NCI-H2196 treated with DMSO at 0.1 percent for 48 hours (cell line): ENCODE measurements around the gene COL27A1.
"Not testable (repeated sequence)": the region's sequence is repeated elsewhere in the genome, so short reads cannot be mapped to it uniquely, and the experiment has no call there.

ENCODE experiments used
- DNase-seq: peaks from one replicate; lab custom pipeline; 2025; ENCODE audit not compliant: unreplicated experiment; lab: John Stamatoyannopoulos, UW

The COL27A1 gene

DNA sequence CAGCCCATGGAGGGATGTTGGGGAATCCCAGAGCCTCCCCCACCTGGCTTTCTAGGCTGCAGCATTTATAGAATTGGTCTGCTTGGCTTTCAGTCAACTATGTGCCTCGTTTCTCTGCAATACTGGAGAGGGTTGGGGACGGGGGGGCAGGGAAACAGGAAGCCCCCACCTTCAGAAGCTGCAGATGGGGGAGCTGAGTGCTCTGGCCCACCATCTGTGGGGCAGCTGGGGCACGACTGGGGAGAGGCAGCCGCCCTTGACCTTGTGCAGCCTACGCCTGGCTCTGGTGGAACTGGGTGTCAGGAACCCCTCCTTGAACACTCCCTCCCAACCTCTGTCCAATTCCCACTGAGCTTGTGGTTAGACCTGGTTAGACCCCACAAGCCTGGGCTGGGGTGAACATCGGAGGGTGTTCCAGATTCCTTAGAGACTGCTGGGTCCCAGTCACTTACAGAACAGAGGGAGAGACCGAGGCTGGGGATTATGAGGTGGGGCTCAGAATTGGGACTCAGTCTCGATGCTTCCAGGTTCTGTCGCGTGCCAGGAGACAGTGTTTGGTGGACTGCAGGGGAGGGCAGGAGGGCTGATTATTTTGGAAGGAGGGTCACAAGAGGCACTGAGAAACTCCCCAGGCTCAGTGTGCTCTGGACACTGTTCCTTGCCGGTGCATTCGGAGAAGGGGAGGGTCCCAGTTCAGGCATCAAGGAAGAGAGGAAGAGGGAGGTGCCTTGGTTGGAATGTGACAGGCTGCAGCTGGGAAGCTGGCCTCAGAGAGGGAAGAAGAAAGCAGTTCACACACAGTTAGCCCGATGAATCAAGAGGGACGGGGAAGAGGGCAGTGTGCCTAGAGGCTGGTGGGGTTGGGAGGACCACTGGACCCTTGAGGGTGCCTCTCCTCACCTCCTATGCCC lies 25.6 kb downstream of the COL27A1 start:
- DNase-seq: no peak

DNA sequence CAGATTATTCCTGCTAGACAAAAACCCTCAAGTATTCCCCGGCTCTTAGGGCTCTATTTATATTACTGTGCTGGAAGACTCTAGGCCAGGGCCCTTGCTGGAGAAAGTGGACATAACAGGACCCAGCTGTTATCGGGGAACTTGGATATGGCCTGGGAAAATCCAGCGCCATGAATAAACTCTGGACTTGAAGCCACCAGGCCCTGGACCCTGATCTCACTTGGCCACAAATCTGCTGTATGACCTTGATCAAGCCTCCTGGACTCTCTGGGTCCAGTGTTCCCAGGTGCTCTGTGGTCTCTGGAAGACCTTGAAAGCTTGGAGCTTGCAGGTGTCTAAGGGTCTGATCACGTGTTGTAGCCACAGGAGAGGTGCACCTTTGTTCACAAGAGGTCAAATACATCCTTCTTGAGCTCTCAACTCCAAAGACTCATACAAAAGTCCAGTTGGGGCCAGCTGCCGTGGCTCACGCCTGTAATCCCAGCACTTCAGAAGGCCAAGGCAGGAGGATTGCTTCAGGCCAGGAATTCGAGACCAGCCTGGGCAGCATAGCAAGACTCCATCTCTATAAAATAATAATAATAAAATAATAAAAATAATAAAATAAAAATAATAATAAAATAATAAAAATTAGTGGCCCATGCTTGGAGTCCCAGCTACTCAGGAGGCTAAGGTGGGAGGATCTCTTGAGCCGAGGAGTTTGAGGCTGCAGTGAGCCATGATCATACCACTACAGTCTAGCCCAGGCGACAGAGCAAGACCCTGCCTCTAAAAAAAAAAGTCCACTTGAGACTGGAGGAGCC lies 26.5 kb downstream of the COL27A1 start:
- no peak for DNase-seq

DNA sequence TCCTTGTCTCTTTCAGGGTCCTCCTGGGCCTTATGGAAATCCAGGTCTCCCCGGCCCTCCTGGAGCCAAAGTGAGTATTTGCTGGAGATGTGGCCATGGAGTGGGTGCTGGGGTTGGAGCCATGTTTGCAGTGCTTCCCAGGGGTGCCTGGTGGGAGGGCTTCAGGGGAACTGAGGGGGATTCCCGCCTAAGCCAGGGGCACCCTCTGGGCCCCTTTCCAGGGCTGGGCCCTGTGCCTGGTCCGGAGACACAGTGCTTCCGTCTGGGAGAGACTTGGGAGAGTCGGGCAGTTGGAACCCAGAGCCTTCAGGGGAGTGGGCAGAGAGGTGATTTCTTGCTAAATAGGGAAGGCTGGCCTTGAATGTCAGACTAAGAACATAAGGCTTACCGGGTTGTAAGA lies 27.7 kb downstream of the COL27A1 start:
- no peak for DNase-seq

- DNase-seq: no peak
Measured at GRCh38 chr9:114184071-114184470, 28.7 kb downstream of the COL27A1 start.

DNA sequence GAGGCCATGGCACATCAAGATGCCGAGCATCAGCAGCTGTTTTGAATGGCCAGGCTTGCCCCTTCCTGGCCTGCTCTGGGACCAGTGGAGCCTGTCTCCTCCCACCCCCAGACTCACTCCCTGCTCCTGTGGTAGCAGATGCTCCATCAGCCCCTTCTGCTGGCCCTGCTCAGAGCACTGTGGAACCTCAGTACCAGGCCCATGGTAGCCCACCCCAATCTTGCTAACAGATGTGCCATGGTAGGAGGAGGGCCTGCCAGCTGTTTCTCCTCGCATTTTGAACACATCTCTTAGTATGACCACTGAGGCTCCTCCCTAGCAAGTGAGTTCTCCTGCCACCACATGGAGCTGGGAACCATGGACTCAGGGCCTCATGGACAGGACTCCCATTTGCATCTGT lies 29.5 kb downstream of the COL27A1 start:
- no peak for DNase-seq

DNA sequence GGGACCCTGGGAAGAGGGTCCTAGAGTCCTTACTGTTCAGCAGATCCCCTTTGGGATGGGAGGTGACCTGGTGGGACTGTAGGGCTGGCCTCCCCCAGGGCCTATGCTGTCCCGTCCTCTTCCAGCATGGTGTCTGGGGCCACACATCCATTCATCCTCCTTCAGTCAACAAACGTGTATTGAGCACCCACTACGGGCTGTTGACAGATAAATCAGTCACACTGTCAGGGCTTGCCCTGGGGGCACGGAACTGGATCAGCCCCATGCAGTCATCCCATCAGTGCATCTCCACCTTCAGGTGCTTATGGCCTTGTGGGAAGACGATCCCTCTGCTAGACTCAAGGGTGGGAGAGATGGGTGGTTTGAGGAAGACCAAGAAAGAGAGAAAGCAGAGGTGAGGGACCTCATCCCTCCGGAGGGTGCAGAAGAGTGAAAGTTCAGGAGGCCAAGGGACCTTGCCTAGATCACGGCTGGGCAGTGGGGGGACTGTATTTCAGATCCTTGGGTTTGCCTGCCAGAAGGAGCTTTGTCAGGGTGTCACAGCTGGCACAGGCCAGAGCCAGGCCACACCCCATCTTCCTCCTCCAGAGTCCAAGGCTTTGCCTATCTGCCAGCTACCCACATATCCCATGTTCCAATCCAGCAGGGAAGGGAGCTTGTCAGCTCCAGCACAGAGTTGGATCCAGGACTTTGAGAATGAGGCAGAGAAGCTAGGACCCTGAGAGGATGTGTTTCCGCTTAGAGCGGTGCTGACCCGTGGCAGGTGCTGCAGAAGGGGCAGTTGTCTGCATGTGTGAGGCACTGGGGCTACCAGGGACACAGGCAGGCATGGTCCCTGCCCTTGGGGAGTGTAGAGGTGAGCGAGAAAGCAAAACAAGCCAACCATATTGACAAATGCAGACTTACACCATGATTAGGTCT lies 30.5 kb downstream of the COL27A1 start:
- no peak for DNase-seq

DNA sequence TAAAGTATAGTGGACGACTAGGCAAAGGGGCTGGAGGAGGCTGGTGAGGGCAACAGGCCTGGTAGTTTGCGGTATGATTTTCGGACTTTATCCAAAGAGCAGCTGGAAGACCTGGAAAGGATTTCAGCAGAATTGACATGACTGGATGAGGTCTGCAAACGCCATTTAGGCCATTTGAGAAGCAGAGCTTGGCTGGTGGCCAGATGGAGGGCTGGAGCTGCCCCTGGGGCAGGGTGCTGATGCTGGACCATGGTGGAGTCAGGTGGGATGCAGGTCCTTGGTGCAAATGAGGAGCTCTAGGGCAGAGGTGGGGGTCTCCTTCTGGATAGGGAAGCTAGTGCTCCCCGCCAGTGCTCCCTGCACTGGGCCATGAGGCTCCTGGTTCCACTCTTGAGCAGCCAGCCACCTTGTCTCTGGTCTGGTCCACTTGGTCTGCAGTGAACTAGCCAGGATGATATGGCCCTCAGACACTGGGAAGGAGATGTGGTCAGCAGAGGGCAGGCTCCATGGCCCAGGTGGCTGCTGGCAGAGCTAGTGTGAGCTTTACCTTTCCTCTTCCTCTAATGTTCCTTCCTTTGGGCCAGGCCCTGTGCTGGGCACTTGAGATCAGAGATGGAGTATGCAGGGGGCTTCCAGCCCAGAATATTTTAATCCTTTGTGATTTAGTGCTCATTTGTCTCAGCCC lies 31.4 kb downstream of the COL27A1 start:
- DNase-seq: no peak

GRCh38 chr9:114187827-114188226 lies 32.5 kb downstream of the COL27A1 start:
- DNase-seq: no peak

DNA sequence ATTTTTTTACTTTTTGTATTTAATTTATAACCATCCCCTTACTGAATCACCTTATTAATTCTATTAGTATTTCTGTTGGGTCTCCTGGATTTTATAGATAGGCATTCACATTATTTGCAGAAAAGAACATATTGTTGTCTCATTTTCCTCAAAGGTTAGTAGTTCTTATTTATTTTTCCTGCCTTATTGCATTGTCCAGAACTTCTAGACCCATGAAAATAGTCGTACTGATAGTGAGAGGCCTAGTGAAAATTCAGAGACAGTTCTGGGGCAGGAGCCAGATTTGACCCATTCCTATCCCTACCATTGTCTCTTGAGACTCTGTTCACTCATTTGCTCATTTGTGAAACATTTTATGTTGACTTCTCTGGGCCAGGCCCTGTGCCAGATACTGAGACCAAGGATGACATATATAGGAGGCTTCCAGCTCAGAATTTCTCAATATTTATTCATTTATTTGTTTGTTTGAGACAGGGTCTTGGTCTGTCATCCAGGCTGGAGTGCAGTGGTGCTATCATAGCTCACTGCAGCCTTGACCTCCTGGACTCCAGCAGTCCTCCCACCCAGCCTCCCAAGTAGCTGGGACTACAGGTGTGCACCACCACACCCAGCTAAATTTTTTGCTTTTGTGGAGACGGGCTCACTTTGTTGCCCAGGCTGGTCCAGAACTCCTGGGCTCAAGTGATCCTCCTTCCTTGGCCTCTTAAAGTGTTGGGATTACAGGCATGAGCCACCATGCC lies 34.7 kb downstream of the COL27A1 start:
- DNase-seq: no peak

DNA sequence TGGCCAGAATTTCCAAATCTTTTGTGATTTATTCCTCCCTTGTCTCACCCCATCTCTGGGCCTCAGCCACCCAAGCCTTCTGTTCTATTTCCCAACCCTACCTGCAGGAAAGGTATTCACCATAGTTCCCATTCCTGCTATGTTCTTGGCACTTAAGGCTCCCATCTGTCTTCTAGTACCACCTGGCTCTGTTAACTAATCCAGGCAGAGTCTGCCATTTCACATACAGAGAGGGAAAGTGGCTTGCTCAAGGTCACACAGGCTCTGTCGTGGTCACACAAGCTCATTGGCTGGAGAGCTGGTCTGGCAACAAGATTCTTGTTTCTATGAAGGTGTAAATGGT lies 35.2 kb downstream of the COL27A1 start:
- no peak for DNase-seq

DNA sequence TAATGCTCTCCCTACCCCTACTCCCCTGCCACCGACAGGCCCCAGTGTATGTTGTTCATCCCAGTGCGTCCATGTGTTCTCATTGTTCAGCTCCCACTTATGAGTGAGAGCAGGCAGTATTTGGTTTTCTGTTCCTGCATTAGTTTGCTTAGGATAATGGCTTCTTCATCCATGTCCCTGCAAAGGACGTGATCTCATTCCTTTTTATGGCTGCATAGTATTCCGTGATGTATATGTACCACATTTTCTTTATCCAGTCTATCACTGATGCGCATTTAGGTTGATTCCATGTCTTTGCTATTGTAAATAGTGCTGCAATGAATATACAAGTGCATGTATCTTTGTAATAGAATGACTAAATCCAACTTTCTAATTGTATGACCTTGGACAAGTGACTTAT lies 36.1 kb downstream of the COL27A1 start:
- not testable (repeated sequence) for DNase-seq

DNA sequence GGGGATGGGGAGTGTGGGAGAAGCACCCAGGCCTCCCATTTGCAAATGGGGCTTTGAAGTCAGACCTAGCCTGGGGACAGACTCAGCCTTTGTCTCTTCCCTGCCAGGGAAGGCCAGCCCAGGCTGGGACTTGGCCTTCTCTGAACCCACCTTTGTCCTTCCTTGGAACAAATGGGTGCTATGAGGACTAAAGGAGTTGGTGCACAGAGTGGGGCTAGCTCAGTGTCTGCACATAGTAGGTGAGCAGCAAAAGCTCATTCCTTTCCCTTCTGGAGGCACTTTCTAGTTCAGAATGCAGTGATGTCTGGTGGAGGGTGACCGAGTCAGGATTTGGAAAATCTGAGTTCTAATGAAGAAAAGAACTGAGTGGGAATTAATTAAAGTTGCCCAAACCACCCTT lies 37.2 kb downstream of the COL27A1 start:
- DNase-seq: no peak

GRCh38 chr9:114193090-114193489 lies 37.8 kb downstream of the COL27A1 start:
- no peak for DNase-seq

- DNase-seq: no peak
Measured at GRCh38 chr9:114196117-114196516, 40.8 kb downstream of the COL27A1 start.

- no peak for DNase-seq
Measured at GRCh38 chr9:114196979-114197622, 41.8 kb downstream of the COL27A1 start.

GRCh38 chr9:114198249-114199040 lies 43.1 kb downstream of the COL27A1 start:
- no peak for DNase-seq

DNA sequence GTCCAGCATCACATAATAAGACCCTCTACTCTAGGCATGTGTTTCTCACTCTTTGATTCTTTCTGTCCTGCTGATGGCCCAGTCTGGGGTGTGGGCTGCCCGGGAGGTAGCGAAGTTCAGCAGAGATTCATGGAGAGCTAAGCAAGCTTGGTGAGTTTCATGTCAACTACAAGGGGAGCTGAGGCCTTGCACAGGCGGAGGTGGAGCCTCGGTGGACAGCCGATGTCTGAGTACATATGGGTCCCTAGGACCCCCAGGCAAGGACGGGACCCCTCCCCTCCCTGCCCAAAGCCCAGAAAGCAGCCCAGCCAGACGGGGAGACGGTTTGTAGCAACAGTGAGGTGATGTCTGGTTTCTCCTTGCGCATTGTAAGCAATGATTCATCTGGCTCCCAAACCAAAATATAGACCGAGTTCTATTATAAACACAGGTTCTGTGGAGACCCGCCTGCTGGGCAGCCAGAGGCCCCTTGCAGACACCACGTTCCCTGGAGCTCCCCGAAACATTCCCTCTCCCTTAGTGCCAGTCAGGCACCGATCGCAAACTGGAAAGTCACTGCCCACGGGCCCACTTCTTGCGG lies 45.5 kb downstream of the COL27A1 start:
- DNase-seq: no peak

- no peak for DNase-seq
Measured at GRCh38 chr9:114202396-114202795, 47.1 kb downstream of the COL27A1 start.
